Neuronal stem cell (in vitro differentiated cells): ENCODE results near the gene SPINK6.

Experiments
- DNase-seq: peaks from one replicate; pipeline ENCODE4 v3.0.0-alpha.2; 2013; ENCODE audit warnings: low spot score
- H2AFZ ChIP-seq: one replicate; pipeline ENCODE4 v1.6.1; 2013; ENCODE audit warnings: mild to moderate bottlenecking, low read length, inconsistent platforms
- H2AK5ac ChIP-seq: 2 replicates; pipeline ENCODE4 v1.6.1; 2013; ENCODE audit warnings: low read depth, mild to moderate bottlenecking, inconsistent platforms, low read length, moderate library complexity, mixed read lengths
- H2BK120ac ChIP-seq: 2 replicates; pipeline ENCODE4 v1.6.1; 2013; ENCODE audit warnings: low read depth, mild to moderate bottlenecking, inconsistent platforms, low read length, moderate library complexity, mixed read lengths
- H2BK12ac ChIP-seq: one replicate; pipeline ENCODE4 v1.6.1; 2013; ENCODE audit warnings: low read length, inconsistent platforms
- H2BK15ac ChIP-seq: 2 replicates; pipeline ENCODE4 v1.6.1; 2013; ENCODE audit warnings: mild to moderate bottlenecking, low read length, inconsistent platforms, mixed read lengths
- H2BK5ac ChIP-seq: one replicate; pipeline ENCODE4 v1.6.1; 2013; ENCODE audit warnings: inconsistent platforms, mild to moderate bottlenecking, low read length, moderate library complexity
- H3K14ac ChIP-seq: one replicate; pipeline ENCODE4 v1.6.1; 2013; ENCODE audit warnings: low read length, inconsistent platforms
- H3K18ac ChIP-seq: 2 replicates; pipeline ENCODE4 v1.6.1; 2013; ENCODE audit warnings: low read length, inconsistent platforms
- H3K23ac ChIP-seq: 2 replicates; pipeline ENCODE4 v1.6.1; 2013; ENCODE audit warnings: low read depth, mild to moderate bottlenecking, mixed read lengths, low read length, inconsistent platforms; ENCODE audit not compliant: poor library complexity
- H3K27ac ChIP-seq: replicated peaks from 3 replicates; pipeline ENCODE4 v1.5.1; 2013; ENCODE audit warnings: low read length, inconsistent platforms
- H3K27me3 ChIP-seq, 3 experiments: 2 replicates each; pipeline ENCODE4 v1.6.1; 2013; ENCODE audit warnings: low read length in 3 of 3, mild to moderate bottlenecking in 2 of 3, inconsistent platforms in 1 of 3, low read depth in 1 of 3, mixed read lengths in 1 of 3, moderate library complexity in 1 of 3; ENCODE audit not compliant: control insufficient read depth in 3 of 3, insufficient read depth in 3 of 3
- H3K36me3 ChIP-seq, 2 donors: replicated peaks in 1 of 2; 2 replicates each; pipeline ENCODE4 v1.6.1; 2013; ENCODE audit warnings: low read length in 2 of 2; ENCODE audit not compliant: control insufficient read depth in 2 of 2, insufficient read depth in 2 of 2
- H3K4ac ChIP-seq: 2 replicates; pipeline ENCODE4 v1.6.1; 2013; ENCODE audit warnings: inconsistent platforms, mild to moderate bottlenecking, low read length, moderate library complexity
- H3K4me1 ChIP-seq, 2 donors: 1 replicate in 1 of 2; 2 replicates in 1 of 2; pipeline ENCODE4 v1.6.1; 2013; ENCODE audit warnings: low read length in 2 of 2, low read depth in 1 of 2; ENCODE audit not compliant: control insufficient read depth in 2 of 2, insufficient read depth in 1 of 2
- H3K4me2 ChIP-seq: one replicate; pipeline ENCODE4 v1.6.1; 2013; ENCODE audit warnings: mild to moderate bottlenecking, low read length, inconsistent platforms; ENCODE audit not compliant: insufficient read depth, poor library complexity, severe bottlenecking
- H3K4me3 ChIP-seq, 2 donors: 2 replicates each; pipeline ENCODE4 v1.5.1; 2013; ENCODE audit warnings: low read length in 2 of 2, mild to moderate bottlenecking in 2 of 2, inconsistent platforms in 1 of 2, moderate library complexity in 1 of 2
- H3K79me1 ChIP-seq: one replicate; pipeline ENCODE4 v1.6.1; 2013; ENCODE audit warnings: low read depth, mild to moderate bottlenecking, inconsistent platforms, low read length, moderate library complexity
- H3K9ac ChIP-seq: one replicate; pipeline ENCODE4 v1.6.1; 2013; ENCODE audit warnings: mild to moderate bottlenecking, low read depth, low read length, inconsistent platforms; ENCODE audit not compliant: poor library complexity
- H3K9me3 ChIP-seq, 2 donors: replicated peaks in 1 of 2; 2 replicates each; pipeline versions ENCODE3 to v1.6.1; 2013; ENCODE audit warnings: low read length in 2 of 2, mild to moderate bottlenecking in 2 of 2, inconsistent platforms in 1 of 2, low read depth in 1 of 2, mixed read lengths in 1 of 2, moderate library complexity in 1 of 2; ENCODE audit not compliant: control insufficient read depth in 2 of 2, insufficient read depth in 1 of 2
- H4K8ac ChIP-seq: one replicate; pipeline ENCODE4 v1.6.1; 2013; ENCODE audit warnings: low read depth, mild to moderate bottlenecking, inconsistent platforms, low read length, moderate library complexity
- H4K91ac ChIP-seq: one replicate; pipeline ENCODE4 v1.6.1; 2013; ENCODE audit warnings: low read length, low read depth, mild to moderate bottlenecking, inconsistent platforms; ENCODE audit not compliant: poor library complexity
- WGBS, 2 donors: extraction: QIAGEN DNeasy Blood & Tissue Kit; methylation state at CpG; one replicate each; pipeline ENCODE4 v1.1.7; 2013; ENCODE audit warnings: missing lambda C conversion rate in 2 of 2, mixed read lengths in 1 of 2; ENCODE audit not compliant: insufficient read length in 2 of 2, insufficient replicate concordance in 1 of 2; ENCODE audit errors: extremely low coverage in 2 of 2; 5-methylcytosine and 5-hydroxymethylcytosine counted together

SPINK6 gene

DNA sequence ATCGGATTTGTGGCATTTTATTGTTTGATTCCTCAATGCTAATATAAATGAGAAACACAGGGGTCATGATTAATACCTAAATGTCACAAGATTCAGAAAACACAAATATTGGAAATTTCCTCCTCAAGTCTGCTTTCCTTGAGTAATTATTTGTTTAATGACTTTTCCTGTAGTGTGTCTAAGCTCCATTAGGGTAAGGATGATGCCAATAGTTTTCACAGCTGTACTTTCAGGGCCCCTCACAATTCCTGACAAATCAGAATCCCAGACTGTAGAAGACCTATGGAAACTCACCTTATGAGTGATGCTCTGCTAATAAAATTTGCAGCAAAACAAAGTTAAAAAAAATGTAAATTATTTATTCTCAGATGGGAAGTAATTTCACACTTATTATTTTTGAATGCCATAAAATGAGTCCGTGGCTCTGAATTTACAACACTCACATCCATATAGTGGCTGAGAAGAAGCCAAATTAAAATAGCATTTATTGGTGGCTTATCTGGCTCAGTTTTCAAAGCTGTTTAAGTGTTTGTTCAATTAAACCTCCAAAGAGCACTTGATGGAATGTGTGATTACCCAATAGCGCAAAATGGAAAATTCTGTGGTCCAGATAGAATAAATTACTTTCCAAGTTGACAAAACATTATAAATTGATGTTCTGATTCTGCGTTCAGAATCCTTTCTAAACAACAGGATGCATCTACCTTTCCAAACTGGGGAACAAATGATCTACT is 36.1 kb upstream of the SPINK6 start:
- Histone ChIP-seq H4K91ac (no peak overlapping the region), H2BK120ac (no peak overlapping the region), H4K8ac (no peak overlapping the region), H2BK12ac (no peak overlapping the region), H3K9me3 (no peaks in the 10 kb centered on the region), H3K36me3 (no peaks in the 10 kb centered on the region), H3K27ac (no peak overlapping the region), H3K79me1 (no peaks in the 10 kb centered on the region), H2AFZ (no peak overlapping the region), H3K4ac (no peak overlapping the region), H3K14ac (no peak overlapping the region), H2BK5ac (no peak overlapping the region), H3K4me1 (no peaks in the 10 kb centered on the region), H3K23ac (no peak overlapping the region), H3K4me3 (no peak overlapping the region), H3K9ac (no peak overlapping the region), H3K18ac (no peak overlapping the region), H3K4me2 (no peak overlapping the region), H2BK15ac (no peak overlapping the region), H2AK5ac (no peak overlapping the region), H3K27me3 (no peaks in the 10 kb centered on the region)
- DNase-seq = no peak
- no CpG with 5 or more reads among the region's 4 CpGs for WGBS, 2 donors

DNA sequence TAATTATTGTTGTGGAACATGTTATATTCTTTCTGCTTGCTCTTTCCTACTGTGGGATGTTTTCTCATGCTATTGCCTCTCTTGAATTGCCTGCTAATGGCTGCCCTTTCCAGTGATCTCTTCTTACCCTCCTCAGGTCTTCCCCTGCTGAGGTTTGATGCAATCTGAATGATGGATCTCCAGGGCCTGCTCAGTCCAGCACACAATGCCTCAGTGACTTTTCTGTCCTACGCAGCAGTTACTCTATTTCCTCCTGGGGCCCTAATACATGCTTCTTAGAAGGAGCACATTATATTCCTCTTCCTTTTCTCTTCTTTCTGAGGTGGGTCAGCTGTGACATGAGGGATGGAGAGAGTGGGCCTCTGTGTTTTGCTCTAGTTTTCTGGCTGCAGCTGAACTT is 34.6 kb upstream of the SPINK6 start, which contains the start of gene SPINK14:
Gene SPINK14 (plus strand): TSS at position 301 of the 400 bp plus-strand sequence. CDS start 1,187 bp downstream, outside the sequence.
- H2AFZ ChIP-seq = no peak within 1 kb of the TSS
- no peak within 1 kb of the TSS for H4K91ac ChIP-seq
- H3K36me3 ChIP-seq = no peaks in the 10 kb centered on the region
- no peak within 1 kb of the TSS for H2BK15ac ChIP-seq
- no peak within 1 kb of the TSS for H3K18ac ChIP-seq
- no peak within 1 kb of the TSS for H3K27ac ChIP-seq
- no peak for DNase-seq
- H2BK12ac ChIP-seq = no peak within 1 kb of the TSS
- no peak within 1 kb of the TSS for H3K4me2 ChIP-seq
- H2BK120ac ChIP-seq = no peak within 1 kb of the TSS
- no peak within 1 kb of the TSS for H2AK5ac ChIP-seq
- no peaks in the 10 kb centered on the region for H3K27me3 ChIP-seq
- H2BK5ac ChIP-seq = no peak within 1 kb of the TSS
- H3K14ac ChIP-seq = no peak within 1 kb of the TSS
- H3K23ac ChIP-seq = no peak within 1 kb of the TSS
- no peak within 1 kb of the TSS for H3K4me3 ChIP-seq
- H3K79me1 ChIP-seq = no peaks in the 10 kb centered on the region
- H3K9ac ChIP-seq = no peak within 1 kb of the TSS
- no peaks in the 10 kb centered on the region for H3K9me3 ChIP-seq
- H3K4ac ChIP-seq = no peak within 1 kb of the TSS
- no peaks in the 10 kb centered on the region for H3K4me1 ChIP-seq
- WGBS, 2 donors = no CpG with 5 or more reads among the region's 1 CpG
- no peak within 1 kb of the TSS for H4K8ac ChIP-seq

DNA sequence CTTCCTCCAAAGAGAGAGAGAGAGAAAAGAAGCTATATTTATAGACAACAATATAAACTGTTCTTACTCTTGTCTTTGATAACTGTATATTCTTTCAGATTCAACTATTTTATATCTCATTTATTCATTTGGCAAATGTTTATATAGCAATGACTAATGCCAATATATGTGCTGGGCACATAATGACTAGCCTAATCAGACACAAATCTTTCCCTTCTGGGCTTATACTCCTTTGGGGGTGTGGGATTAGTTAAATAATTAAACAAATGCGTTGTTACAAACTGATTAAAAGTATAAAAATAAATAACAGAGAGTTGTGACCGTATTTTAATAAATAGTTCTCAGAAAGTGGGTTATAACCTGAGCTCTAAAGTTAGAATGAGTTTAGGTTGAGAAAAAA is 30.5 kb upstream of the SPINK6 start:
- Histone ChIP-seq H2AFZ (no peak overlapping the region), H4K91ac (no peak overlapping the region), H3K9me3 (no peaks in the 10 kb centered on the region), H3K4me2 (no peak overlapping the region), H3K9ac (no peak overlapping the region), H3K14ac (no peak overlapping the region), H2BK5ac (no peak overlapping the region), H2BK15ac (no peak overlapping the region), H3K27me3 (no peaks in the 10 kb centered on the region), H3K4me1 (no peaks in the 10 kb centered on the region), H3K79me1 (no peaks in the 10 kb centered on the region), H2BK120ac (no peak overlapping the region), H3K4ac (no peak overlapping the region), H3K4me3 (no peak overlapping the region), H3K36me3 (no peaks in the 10 kb centered on the region), H3K27ac (no peak overlapping the region), H2BK12ac (no peak overlapping the region), H3K18ac (no peak overlapping the region), H3K23ac (no peak overlapping the region), H4K8ac (no peak overlapping the region), H2AK5ac (no peak overlapping the region)
- WGBS, 2 donors = no CpG with 5 or more reads among the region's 2 CpGs
- no peak for DNase-seq

DNA sequence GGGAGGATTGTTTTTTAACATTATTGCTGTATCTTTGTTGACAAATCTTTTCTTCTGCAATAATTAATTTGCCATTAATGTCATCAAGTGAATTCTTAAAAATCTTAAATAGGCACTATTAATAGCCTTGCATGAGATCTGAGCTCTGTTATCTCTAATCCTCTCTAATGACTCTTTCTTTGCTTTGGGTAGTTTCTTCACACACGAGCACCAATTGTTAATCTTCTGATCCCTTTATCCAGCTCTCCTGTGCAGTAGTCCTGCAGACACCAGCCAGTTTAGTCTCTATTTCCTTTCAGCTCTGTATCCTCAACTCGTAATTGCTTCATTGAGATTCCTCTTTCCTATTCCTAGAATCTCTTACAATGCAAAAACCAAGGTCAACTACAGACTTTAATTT is 26.4 kb upstream of the SPINK6 start:
- H2BK15ac ChIP-seq = no peak overlapping the region
- H3K18ac ChIP-seq = no peak overlapping the region
- no peak overlapping the region for H4K91ac ChIP-seq
- H4K8ac ChIP-seq = no peak overlapping the region
- H3K9me3 ChIP-seq = no peaks in the 10 kb centered on the region
- no peak overlapping the region for H3K14ac ChIP-seq
- DNase-seq = no peak
- no peak overlapping the region for H3K23ac ChIP-seq
- H3K36me3 ChIP-seq = no peaks in the 10 kb centered on the region
- no peak overlapping the region for H3K4me2 ChIP-seq
- H2BK5ac ChIP-seq = no peak overlapping the region
- no peak overlapping the region for H2BK12ac ChIP-seq
- no peaks in the 10 kb centered on the region for H3K27me3 ChIP-seq
- H2BK120ac ChIP-seq = no peak overlapping the region
- no peaks in the 10 kb centered on the region for H3K4me1 ChIP-seq
- H3K9ac ChIP-seq = no peak overlapping the region
- no peak overlapping the region for H3K4me3 ChIP-seq
- no peak overlapping the region for H3K4ac ChIP-seq
- no peak overlapping the region for H3K27ac ChIP-seq
- no CpG with 5 or more reads among the region's 2 CpGs for WGBS, 2 donors
- no peak overlapping the region for H2AK5ac ChIP-seq
- H2AFZ ChIP-seq = no peak overlapping the region
- no peaks in the 10 kb centered on the region for H3K79me1 ChIP-seq
